Measurements from ENCODE around the gene HOXA9. TPM values are rescaled to one million over a fixed set of nuclear protein-coding genes. Genes with fewer than 3 reads are reported as not detected.

HOXA9 gene
- total and polyA plus RNA-seq, 9 donors = 0.12 to 2.5 (median 0.57) TPM; not detected in 1

- intact Hi-C loops (cut with DNase I) = no loop called here
- DNase-seq = no peak
Measured at GRCh38 chr7:27114881-27115220, 50.5 kb downstream of the HOXA9 start.

GRCh38 chr7:27113991-27114769 lies 51.2 kb downstream of the HOXA9 start:
- TF ChIP-seq POLR2A (IDR thresholded peaks at IDR 0.05) = no peak
- TF ChIP-seq CTCF (IDR thresholded peaks at IDR 0.05) = no peak
- no peak for TF ChIP-seq EP300 (IDR thresholded peaks at IDR 0.05)
- H3K27ac ChIP-seq = peak overlapping the region; percentile 21 to 80
- peaks cover 3% of the 10 kb centered on the region for H3K27me3 ChIP-seq
- H3K36me3 ChIP-seq = no peaks in the 10 kb centered on the region
- H3K4me3 ChIP-seq = peak overlapping the region; percentile 49
- H3K9me3 ChIP-seq = no peaks in the 10 kb centered on the region
- WGBS, 3 donors = 6 to 16% (median 12%) methylated on average over 16 to 26 of the region's 26 CpGs
- H3K4me1 ChIP-seq (ENCODE audit: insufficient read depth) = no peaks in the 10 kb centered on the region
- intact Hi-C loops (cut with DNase I) = no loop called here
- peak in 4 of 5 donors; percentile 41 to 84 (median 59) for DNase-seq

More at GRCh38 chr7:27114881-27115220, 50.5 kb downstream of the HOXA9 start:
- H3K36me3 ChIP-seq = no peaks in the 10 kb centered on the region
- H3K9me3 ChIP-seq = no peaks in the 10 kb centered on the region
- H3K4me1 ChIP-seq (ENCODE audit: insufficient read depth) = no peaks in the 10 kb centered on the region
- peak overlapping the region; percentile 24 for H3K4me3 ChIP-seq
- peak overlapping the region in 1 of 2 donors; percentile 76 for H3K27ac ChIP-seq
- H3K27me3 ChIP-seq = peaks cover 3% of the 10 kb centered on the region
- TF ChIP-seq POLR2A (IDR thresholded peaks at IDR 0.05) (no peak), EP300 (IDR thresholded peaks at IDR 0.05) (no peak), CTCF (IDR thresholded peaks at IDR 0.05) (no peak)
- WGBS, 3 donors = 43 to 61% (median 57%) methylated on average over 6 of the region's 6 CpGs

GRCh38 chr7:27112955-27113949 lies 52.1 kb downstream of the HOXA9 start:
- H3K4me1 ChIP-seq (ENCODE audit: insufficient read depth) = no peaks in the 10 kb centered on the region
- no peaks in the 10 kb centered on the region for H3K36me3 ChIP-seq
- intact Hi-C loops (cut with DNase I) = no loop called here
- DNase-seq = peak in 2 of 5 donors; percentile 60 to 78
- H3K27me3 ChIP-seq = peaks cover 3% of the 10 kb centered on the region
- no peaks in the 10 kb centered on the region for H3K9me3 ChIP-seq
- 8 to 10% (median 9%) methylated on average over 20 to 57 of the region's 57 CpGs for whole genome bisulfite sequencing, 3 donors
- H3K4me3 ChIP-seq = peak overlapping the region; percentile 49
- H3K27ac ChIP-seq = peak overlapping the region; percentile 21 to 80
- TF ChIP-seq POLR2A (IDR thresholded peaks at IDR 0.05) (no peak), CTCF (IDR thresholded peaks at IDR 0.05) (no peak), EP300 (IDR thresholded peaks at IDR 0.05) (no peak)

MicroRNAs encoded within 50 kb of the gene (microRNA counts, 767-probe panel; counts per million panel counts)
- 530 counts per million, percentile 78 among the panel's probes with 10 or more counts for microRNA hsa-miR-196b-5p

Small RNA genes within 50 kb of the gene (microRNA-seq; reads per million reads assigned to microRNA genes)
- 48.2 to 186 (median 186) reads per million in 3 donors for gene MIR196B

Small RNA genes within 50 kb of the gene (small RNA-seq; reads per million reads assigned to genes)
- not detected for gene AC004080.5
- gene RF02140 = not detected
- gene RF02141 = not detected

Other genes with a start within 250 kb of the HOXA9 start
- gene HOXA1, start 69.5 kb downstream of the HOXA9 start, total RNA-seq = 1 to 10 TPM in 3 of 7 donors, under 1 TPM in 4; 0.23 to 1.5 (median 0.62) TPM
- gene HOXA1, start 69.5 kb downstream of the HOXA9 start, polyA plus RNA-seq = under 1 TPM; 0.45 to 0.88 TPM
- 1 to 10 TPM in 3 of 7 donors, under 1 TPM in 2, not detected in 2; 0.36 to 9.0 (median 1.1) TPM for gene HOXA2, start 62.9 kb downstream of the HOXA9 start, total RNA-seq
- 1 to 10 TPM in 1 of 2 donors, under 1 TPM in 1; 0.73 to 1.8 TPM for gene HOXA2, start 62.9 kb downstream of the HOXA9 start, polyA plus RNA-seq
- 10 to 100 TPM in 2 of 7 donors, 1 to 10 TPM in 3, under 1 TPM in 2; 0.22 to 34.0 (median 2.3) TPM for gene HOXA4, start 34.8 kb downstream of the HOXA9 start, total RNA-seq
- 10 to 100 TPM in 1 of 2 donors, 1 to 10 TPM in 1; 6.6 to 12.9 TPM for gene HOXA4, start 34.8 kb downstream of the HOXA9 start, polyA plus RNA-seq
- 10 to 100 TPM in 2 of 7 donors, 1 to 10 TPM in 2, under 1 TPM in 3; 0.40 to 29.6 (median 1.4) TPM for gene HOXA5, start 21.9 kb downstream of the HOXA9 start, total RNA-seq
- 1 to 10 TPM; 1.8 to 5.6 TPM for gene HOXA5, start 21.9 kb downstream of the HOXA9 start, polyA plus RNA-seq
- 1 to 10 TPM in 3 of 7 donors, under 1 TPM in 4; 0.32 to 4.2 (median 0.43) TPM for gene HOXA6, start 17.8 kb downstream of the HOXA9 start, total RNA-seq
- gene HOXA6, start 17.8 kb downstream of the HOXA9 start, polyA plus RNA-seq = under 1 TPM in 1 of 2 donors, not detected in 1; 0.29 TPM
- gene HOXA3, start 13.0 kb downstream of the HOXA9 start, total RNA-seq = 10 to 100 TPM in 2 of 7 donors, 1 to 10 TPM in 3, under 1 TPM in 2; 0.36 to 50.9 (median 1.3) TPM
- gene HOXA3, start 13.0 kb downstream of the HOXA9 start, polyA plus RNA-seq = 1 to 10 TPM; 2.3 to 3.4 TPM
- 1 to 10 TPM in 3 of 7 donors, under 1 TPM in 4; 0.23 to 4.5 (median 0.75) TPM for gene HOXA7, start 8.9 kb downstream of the HOXA9 start, total RNA-seq
- gene HOXA7, start 8.9 kb downstream of the HOXA9 start, polyA plus RNA-seq = 1 to 10 TPM in 1 of 2 donors, under 1 TPM in 1; 0.53 to 4.1 TPM
- 1 to 10 TPM in 3 of 7 donors, under 1 TPM in 3, not detected in 1; 0.25 to 2.0 (median 0.91) TPM for gene HOXA10, start 8.8 kb upstream of the HOXA9 start, total RNA-seq
- gene HOXA10, start 8.8 kb upstream of the HOXA9 start, polyA plus RNA-seq = 1 to 10 TPM in 1 of 2 donors, under 1 TPM in 1; 0.34 to 2.8 TPM
- gene HOXA11, start 19.7 kb upstream of the HOXA9 start, total RNA-seq = 1 to 10 TPM in 3 of 7 donors, under 1 TPM in 1, not detected in 3; 0.23 to 2.0 (median 1.5) TPM
- gene HOXA11, start 19.7 kb upstream of the HOXA9 start, polyA plus RNA-seq = under 1 TPM; 0.11 to 0.65 TPM
- gene HOXA13, start 34.6 kb upstream of the HOXA9 start, total RNA-seq = not detected
- gene HOXA13, start 34.6 kb upstream of the HOXA9 start, polyA plus RNA-seq = under 1 TPM in 1 of 2 donors, not detected in 1; 0.07 TPM
- not detected for gene EVX1, start 77.3 kb upstream of the HOXA9 start, total RNA-seq
- not detected for gene EVX1, start 77.3 kb upstream of the HOXA9 start, polyA plus RNA-seq

Measured in ovary (tissue), 9 donors.